NB4 (cell line): ENCODE measurements around the gene TFEB.

Experiments
- CTCF ChIP-seq: IDR thresholded peaks from one replicate; pipeline ENCODE4 v1.5.1; 2012; ENCODE audit warnings: low read depth, low read length
- POLR2A ChIP-seq: IDR thresholded peaks from 2 replicates; pipeline ENCODE4 v1.6.1; 2011; ENCODE audit warnings: mild to moderate bottlenecking; ENCODE audit not compliant: insufficient read length; ENCODE audit errors: extremely low read depth

DNA sequence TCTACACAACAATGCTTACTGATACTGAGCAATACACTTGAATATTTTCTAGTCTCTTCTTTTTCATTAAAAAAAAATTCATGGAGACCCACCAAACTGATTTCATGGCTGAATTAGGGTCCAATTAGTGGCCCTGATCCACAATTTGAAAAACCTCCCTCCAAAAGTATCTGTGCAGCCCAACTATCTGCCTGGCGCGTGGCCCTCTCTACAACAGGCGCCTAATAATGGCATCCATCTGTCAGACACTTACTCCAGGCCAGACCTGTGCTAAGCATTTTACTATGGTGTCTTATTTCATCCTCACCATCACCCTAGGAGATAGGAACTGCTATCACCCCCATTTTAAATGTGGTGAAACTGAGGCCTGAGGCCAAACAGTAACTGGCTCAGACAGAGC is 14.0 kb downstream of the TFEB start:
- no peak for TF ChIP-seq CTCF
- no peak for TF ChIP-seq POLR2A
